ENCODE measurements around the gene FHDC1. TPM values are rescaled to one million over a fixed set of nuclear protein-coding genes. Genes with fewer than 3 reads are reported as not detected.

Gene FHDC1
- total RNA-seq, 4 donors from 2014 or later = 0.96 to 2.0 (median 1.2) TPM

GRCh38 chr4:152929888-152930287, 6.2 kb upstream of the FHDC1 start:
- DNase-seq (ENCODE audit: low spot score) (no peak), ATAC-seq (ENCODE audit: low FRiP score) (no peak)
- no peak for TF ChIP-seq CTCF (IDR thresholded peaks at IDR 0.05)

GRCh38 chr4:152935143-152935542, 980 bp upstream of the FHDC1 start:
- DNase-seq (ENCODE audit: low spot score) (no peak), ATAC-seq (ENCODE audit: low FRiP score) (no peak)
- TF ChIP-seq CTCF (IDR thresholded peaks at IDR 0.05) = no peak

- DNase-seq (ENCODE audit: low spot score) (no peak), ATAC-seq (ENCODE audit: low FRiP score) (peak; percentile 28)
- no peak for TF ChIP-seq CTCF (IDR thresholded peaks at IDR 0.05)
Observed at GRCh38 chr4:152936446-152937335, 568 bp downstream of the FHDC1 start.

- ATAC-seq (ENCODE audit: low FRiP score) (peak; percentile 63), DNase-seq (ENCODE audit: low spot score) (no peak)
- no peak for TF ChIP-seq CTCF (IDR thresholded peaks at IDR 0.05)
Observed at GRCh38 chr4:152937336-152938236, 1.5 kb downstream of the FHDC1 start.

GRCh38 chr4:152938237-152938947, 2.3 kb downstream of the FHDC1 start:
- ATAC-seq (ENCODE audit: low FRiP score) = no peak
- no peak for TF ChIP-seq CTCF (IDR thresholded peaks at IDR 0.05)
- DNase-seq (ENCODE audit: low spot score) = no peak

- DNase-seq (ENCODE audit: low spot score) = no peak
- TF ChIP-seq CTCF (IDR thresholded peaks at IDR 0.05) = no peak
- no peak for ATAC-seq (ENCODE audit: low FRiP score)
Observed at GRCh38 chr4:152939621-152940020, 3.5 kb downstream of the FHDC1 start.

Measured in omental fat pad (tissue), 4 donors.